Measurements from ENCODE around the gene LCAT.

LCAT gene

DNA sequence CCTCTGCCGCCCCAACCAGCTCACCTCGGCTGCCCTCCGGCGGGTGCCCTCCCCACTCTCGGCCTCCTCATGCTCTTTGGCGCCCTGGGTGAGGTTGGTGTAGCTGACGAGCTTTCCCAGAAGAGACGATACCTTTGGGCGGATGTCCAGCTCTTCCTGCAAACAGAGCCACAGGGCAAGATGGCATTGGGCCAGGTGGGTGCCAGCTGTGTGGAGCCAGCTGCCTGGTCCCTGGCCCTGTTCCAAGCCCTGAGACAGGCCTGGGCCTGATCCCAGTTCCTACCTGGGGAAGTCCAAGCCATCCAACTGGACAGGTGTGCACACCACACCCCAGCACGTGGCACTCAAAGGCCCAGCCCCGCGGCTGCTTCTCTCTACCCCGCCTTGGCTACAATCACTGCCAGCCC, 17.6 kb upstream of the LCAT start:
- Histone ChIP-seq H3K9ac (ENCODE audit: low read length) (no peak overlapping the region), H2BK120ac (ENCODE audit: insufficient read depth, low read length, poor library complexity) (no peak overlapping the region), H3K27me3 (ENCODE audit: insufficient read depth, low read length) (no peaks in the 10 kb centered on the region), H2BK5ac (ENCODE audit: low read depth, low read length, poor library complexity) (no peak overlapping the region), H3K79me2 (ENCODE audit: control insufficient read depth, insufficient read depth, low read length, poor library complexity) (peaks cover 11% of the 10 kb centered on the region), H3K4me3 (ENCODE audit: low read depth, low read length) (no peak overlapping the region), H3K79me1 (ENCODE audit: low read length) (peaks cover 13% of the 10 kb centered on the region), H3K27ac (ENCODE audit: low read depth, low read length) (no peak overlapping the region), H4K12ac (ENCODE audit: low read depth, low read length) (no peak overlapping the region), H4K91ac (ENCODE audit: low read depth, low read length) (no peak overlapping the region), H3K9me3 (ENCODE audit: insufficient read depth, low read depth, low read length) (peaks cover 2% of the 10 kb centered on the region), H3K4me2 (ENCODE audit: low read length) (no peak overlapping the region), H2BK12ac (ENCODE audit: low read length) (no peak overlapping the region), H3K23ac (ENCODE audit: low read length) (no peak overlapping the region), H4K8ac (ENCODE audit: low read depth, low read length) (no peak overlapping the region), H3K4me1 (ENCODE audit: control insufficient read depth in 1 of 2, insufficient read depth in 2 of 2, low read length in 2 of 2) (peaks cover 16% of the 10 kb centered on the region in 2 experiments), H3K36me3 (ENCODE audit: control insufficient read depth in 1 of 2, insufficient read depth in 2 of 2, low read length in 2 of 2) (peaks cover 73 to 82% of the 10 kb centered on the region in 2 experiments), H3K14ac (ENCODE audit: low read length) (no peak overlapping the region), H2AK5ac (ENCODE audit: low read length) (no peak overlapping the region), H3K4ac (ENCODE audit: low read depth, low read length) (no peak overlapping the region), H2AFZ (ENCODE audit: insufficient read depth, low read length, poor library complexity) (no peak overlapping the region), H3K18ac (ENCODE audit: low read length) (peak overlapping the region; percentile 9)
- no CpG with 5 or more reads among the region's 13 CpGs for WGBS (ENCODE audit: extremely low coverage, insufficient coverage, insufficient read length)
- no peak for DNase-seq

DNA sequence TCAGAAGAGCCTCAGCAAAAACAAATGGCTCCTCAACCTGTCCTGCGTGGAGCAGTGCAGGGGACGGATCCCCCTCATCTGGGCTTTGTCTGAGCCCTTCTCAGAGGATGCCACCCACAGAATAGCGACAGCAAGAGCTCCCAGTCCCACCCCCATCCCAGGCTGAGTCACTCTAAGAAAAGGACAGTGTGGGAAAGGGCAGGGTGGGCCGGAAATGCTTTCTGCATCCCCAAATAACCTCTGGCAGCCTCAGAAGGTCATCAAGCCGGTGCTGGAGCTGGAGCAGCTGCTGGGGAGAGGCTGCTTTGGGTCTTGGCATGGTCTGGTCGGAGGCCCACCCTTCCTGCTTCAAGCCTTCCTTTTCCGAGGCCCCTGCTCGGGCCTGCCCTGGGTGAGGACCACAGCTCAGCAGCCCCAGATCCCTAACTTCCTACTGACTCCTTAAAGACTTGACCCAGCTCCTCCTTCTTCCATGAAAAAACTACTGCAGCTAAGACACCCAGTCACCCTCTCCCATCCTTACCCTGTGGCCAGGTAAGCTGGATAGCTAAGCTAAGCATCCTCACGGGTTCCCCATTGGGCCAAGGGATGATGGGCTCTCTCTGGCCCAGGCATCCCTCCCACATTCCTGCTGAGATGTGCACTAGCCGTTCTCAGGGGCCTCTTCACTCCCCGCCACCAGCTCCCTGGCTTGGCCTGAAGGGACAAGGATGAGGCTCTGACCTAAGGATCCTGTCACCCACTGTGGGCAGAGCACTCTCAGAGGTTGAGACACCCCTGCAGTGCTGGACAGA, 15.8 kb upstream of the LCAT start:
- H4K91ac ChIP-seq (ENCODE audit: low read depth, low read length): no peak overlapping the region
- no peak overlapping the region for H2BK12ac ChIP-seq (ENCODE audit: low read length)
- H3K4ac ChIP-seq (ENCODE audit: low read depth, low read length): no peak overlapping the region
- no peak overlapping the region for H2AFZ ChIP-seq (ENCODE audit: insufficient read depth, low read length, poor library complexity)
- no peak overlapping the region for H2BK120ac ChIP-seq (ENCODE audit: insufficient read depth, low read length, poor library complexity)
- no peaks in the 10 kb centered on the region for H3K27me3 ChIP-seq (ENCODE audit: insufficient read depth, low read length)
- no CpG with 5 or more reads among the region's 11 CpGs for WGBS (ENCODE audit: extremely low coverage, insufficient coverage, insufficient read length)
- no peak overlapping the region for H3K9ac ChIP-seq (ENCODE audit: low read length)
- no peak overlapping the region for H3K27ac ChIP-seq (ENCODE audit: low read depth, low read length)
- peaks cover 4% of the 10 kb centered on the region for H3K9me3 ChIP-seq (ENCODE audit: insufficient read depth, low read depth, low read length)
- H2BK5ac ChIP-seq (ENCODE audit: low read depth, low read length, poor library complexity): no peak overlapping the region
- no peak overlapping the region for H2AK5ac ChIP-seq (ENCODE audit: low read length)
- peaks cover 2% of the 10 kb centered on the region for H3K79me1 ChIP-seq (ENCODE audit: low read length)
- DNase-seq: no peak
- no peak overlapping the region for H3K4me3 ChIP-seq (ENCODE audit: low read depth, low read length)
- H4K8ac ChIP-seq (ENCODE audit: low read depth, low read length): no peak overlapping the region
- no peak overlapping the region for H3K4me2 ChIP-seq (ENCODE audit: low read length)
- H3K23ac ChIP-seq (ENCODE audit: low read length): no peak overlapping the region
- H3K14ac ChIP-seq (ENCODE audit: low read length): no peak overlapping the region
- H3K79me2 ChIP-seq (ENCODE audit: control insufficient read depth, insufficient read depth, low read length, poor library complexity): peaks cover 3% of the 10 kb centered on the region
- H3K18ac ChIP-seq (ENCODE audit: low read length): peak overlapping the region; percentile 51
- peaks cover 82 to 88% of the 10 kb centered on the region in 2 experiments for H3K36me3 ChIP-seq (ENCODE audit: control insufficient read depth in 1 of 2, insufficient read depth in 2 of 2, low read length in 2 of 2)
- H3K4me1 ChIP-seq (ENCODE audit: control insufficient read depth in 1 of 2, insufficient read depth in 2 of 2, low read length in 2 of 2): peaks cover 5% of the 10 kb centered on the region in 2 experiments
- no peak overlapping the region for H4K12ac ChIP-seq (ENCODE audit: low read depth, low read length)

DNA sequence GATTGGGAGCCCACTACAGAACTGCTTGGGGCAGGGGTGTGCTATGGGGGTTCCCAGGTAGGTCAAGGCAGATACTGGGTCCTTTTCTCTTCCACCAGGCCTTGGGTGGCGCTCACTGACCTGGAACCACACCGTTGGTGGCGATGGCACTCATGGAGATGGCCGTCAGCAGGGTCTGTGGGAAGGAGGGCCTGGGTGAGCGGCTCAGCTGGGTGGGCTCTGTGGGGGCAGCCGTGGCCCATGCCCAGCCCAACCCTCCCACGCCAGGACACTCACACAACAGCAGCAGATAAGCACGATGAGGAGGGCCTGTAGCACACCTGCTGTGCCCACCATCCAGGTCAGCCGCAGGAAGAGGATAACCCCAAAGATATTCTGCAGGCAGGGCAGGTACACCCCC, 13.7 kb upstream of the LCAT start:
- H4K8ac ChIP-seq (ENCODE audit: low read depth, low read length): no peak overlapping the region
- H3K18ac ChIP-seq (ENCODE audit: low read length): no peak overlapping the region
- no peaks in the 10 kb centered on the region for H3K79me1 ChIP-seq (ENCODE audit: low read length)
- H3K14ac ChIP-seq (ENCODE audit: low read length): no peak overlapping the region
- H2AK5ac ChIP-seq (ENCODE audit: low read length): no peak overlapping the region
- no peak overlapping the region for H4K91ac ChIP-seq (ENCODE audit: low read depth, low read length)
- H3K36me3 ChIP-seq (ENCODE audit: control insufficient read depth in 1 of 2, insufficient read depth in 2 of 2, low read length in 2 of 2): peaks cover 79 to 84% of the 10 kb centered on the region in 2 experiments
- no peak overlapping the region for H2BK120ac ChIP-seq (ENCODE audit: insufficient read depth, low read length, poor library complexity)
- H4K12ac ChIP-seq (ENCODE audit: low read depth, low read length): no peak overlapping the region
- no peak overlapping the region for H2AFZ ChIP-seq (ENCODE audit: insufficient read depth, low read length, poor library complexity)
- no peak overlapping the region for H3K4me2 ChIP-seq (ENCODE audit: low read length)
- no peak overlapping the region for H2BK12ac ChIP-seq (ENCODE audit: low read length)
- H3K4me3 ChIP-seq (ENCODE audit: low read depth, low read length): no peak overlapping the region
- no CpG with 5 or more reads among the region's 9 CpGs for WGBS (ENCODE audit: extremely low coverage, insufficient coverage, insufficient read length)
- no peak overlapping the region for H3K23ac ChIP-seq (ENCODE audit: low read length)
- no peak overlapping the region for H2BK5ac ChIP-seq (ENCODE audit: low read depth, low read length, poor library complexity)
- no peaks in the 10 kb centered on the region for H3K4me1 ChIP-seq (ENCODE audit: control insufficient read depth in 1 of 2, insufficient read depth in 2 of 2, low read length in 2 of 2)
- no peaks in the 10 kb centered on the region for H3K27me3 ChIP-seq (ENCODE audit: insufficient read depth, low read length)
- H3K4ac ChIP-seq (ENCODE audit: low read depth, low read length): no peak overlapping the region
- no peak overlapping the region for H3K27ac ChIP-seq (ENCODE audit: low read depth, low read length)
- H3K9me3 ChIP-seq (ENCODE audit: insufficient read depth, low read depth, low read length): peaks cover 6% of the 10 kb centered on the region
- H3K79me2 ChIP-seq (ENCODE audit: control insufficient read depth, insufficient read depth, low read length, poor library complexity): no peaks in the 10 kb centered on the region
- no peak for DNase-seq
- no peak overlapping the region for H3K9ac ChIP-seq (ENCODE audit: low read length)

DNA sequence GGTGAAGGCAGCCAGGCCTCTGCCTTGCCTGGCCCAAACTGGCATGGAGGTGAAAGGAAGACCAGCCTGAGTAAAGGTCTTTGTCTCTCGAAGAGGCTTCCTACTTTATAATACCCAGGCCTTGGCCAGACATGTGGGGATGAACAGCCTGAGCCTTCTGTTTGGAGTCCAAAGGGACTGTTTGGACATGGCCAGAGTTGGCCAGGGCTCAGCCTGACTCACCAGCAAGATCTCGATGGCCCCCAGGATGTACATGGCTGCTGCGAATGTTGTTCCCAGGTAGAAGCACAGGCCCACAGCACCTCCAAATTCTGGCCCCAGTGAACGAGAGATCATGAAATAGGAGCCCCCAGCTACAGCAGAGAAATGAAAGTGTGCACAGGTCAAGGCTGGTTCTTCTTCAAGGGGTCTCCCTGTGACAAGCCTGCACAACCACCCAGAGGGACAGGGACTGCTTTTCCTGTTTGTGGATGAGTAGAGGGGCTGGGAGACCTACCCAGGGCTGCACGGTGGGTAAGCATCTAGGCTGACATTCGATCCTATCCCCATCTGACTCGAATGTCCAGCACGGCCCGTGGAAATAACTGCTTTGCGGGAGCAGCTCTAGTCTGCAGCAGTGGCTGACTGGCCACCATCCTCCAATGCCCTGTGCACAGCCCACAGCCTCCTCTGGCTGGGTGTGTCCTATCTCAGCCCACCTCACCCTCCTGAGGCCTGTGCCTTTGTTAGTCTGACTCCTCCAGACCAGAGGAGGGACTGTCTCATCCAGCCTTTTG, 10.7 kb upstream of the LCAT start:
- Histone ChIP-seq H3K36me3 (ENCODE audit: control insufficient read depth in 1 of 2, insufficient read depth in 2 of 2, low read length in 2 of 2) (peaks cover 80 to 83% of the 10 kb centered on the region in 2 experiments), H3K79me2 (ENCODE audit: control insufficient read depth, insufficient read depth, low read length, poor library complexity) (no peaks in the 10 kb centered on the region), H3K23ac (ENCODE audit: low read length) (no peak overlapping the region), H3K9me3 (ENCODE audit: insufficient read depth, low read depth, low read length) (peaks cover 4% of the 10 kb centered on the region), H2AK5ac (ENCODE audit: low read length) (no peak overlapping the region), H3K27me3 (ENCODE audit: insufficient read depth, low read length) (no peaks in the 10 kb centered on the region), H3K79me1 (ENCODE audit: low read length) (no peaks in the 10 kb centered on the region), H4K91ac (ENCODE audit: low read depth, low read length) (no peak overlapping the region), H3K4me1 (ENCODE audit: control insufficient read depth in 1 of 2, insufficient read depth in 2 of 2, low read length in 2 of 2) (no peaks in the 10 kb centered on the region), H3K14ac (ENCODE audit: low read length) (no peak overlapping the region), H2BK12ac (ENCODE audit: low read length) (no peak overlapping the region), H3K4me2 (ENCODE audit: low read length) (no peak overlapping the region), H2AFZ (ENCODE audit: insufficient read depth, low read length, poor library complexity) (no peak overlapping the region), H3K4me3 (ENCODE audit: low read depth, low read length) (no peak overlapping the region), H4K12ac (ENCODE audit: low read depth, low read length) (no peak overlapping the region), H2BK120ac (ENCODE audit: insufficient read depth, low read length, poor library complexity) (no peak overlapping the region), H3K18ac (ENCODE audit: low read length) (no peak overlapping the region), H3K4ac (ENCODE audit: low read depth, low read length) (no peak overlapping the region), H3K9ac (ENCODE audit: low read length) (no peak overlapping the region), H3K27ac (ENCODE audit: low read depth, low read length) (no peak overlapping the region), H4K8ac (ENCODE audit: low read depth, low read length) (no peak overlapping the region), H2BK5ac (ENCODE audit: low read depth, low read length, poor library complexity) (no peak overlapping the region)
- no CpG with 5 or more reads among the region's 10 CpGs for WGBS (ENCODE audit: extremely low coverage, insufficient coverage, insufficient read length)
- DNase-seq: no peak
